SW480 (cell line): Measurements from ENCODE around the gene INPP5F.
"Not testable (repeated sequence)": the region's sequence is repeated elsewhere in the genome, so short reads cannot be mapped to it uniquely, and the experiment has no call there.

Experiments used
- DNase-seq: peaks from one replicate; pipeline ENCODE4 v3.0.0-alpha.2; 2016; ENCODE audit warnings: low spot score

INPP5F gene

DNA sequence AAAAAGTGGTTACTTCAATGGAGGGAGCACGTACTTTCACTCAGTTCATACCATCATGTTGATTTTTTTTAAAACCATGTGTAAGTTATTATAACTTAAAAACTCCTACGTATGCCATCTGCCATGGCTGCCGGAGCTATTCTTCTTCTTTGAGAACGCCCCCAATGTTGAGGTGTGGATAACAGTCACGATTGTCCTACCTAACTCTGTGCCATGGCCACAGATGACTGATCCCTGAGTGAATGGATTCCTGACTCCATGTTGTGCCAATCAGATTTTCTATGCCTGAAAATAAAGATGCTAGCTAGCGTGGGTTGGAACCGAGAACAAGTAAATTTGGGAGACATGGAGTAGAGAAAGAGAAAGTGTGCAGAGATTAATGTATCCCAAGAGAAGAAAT, 141.5 kb downstream of the INPP5F start:
- DNase-seq = no peak

DNA sequence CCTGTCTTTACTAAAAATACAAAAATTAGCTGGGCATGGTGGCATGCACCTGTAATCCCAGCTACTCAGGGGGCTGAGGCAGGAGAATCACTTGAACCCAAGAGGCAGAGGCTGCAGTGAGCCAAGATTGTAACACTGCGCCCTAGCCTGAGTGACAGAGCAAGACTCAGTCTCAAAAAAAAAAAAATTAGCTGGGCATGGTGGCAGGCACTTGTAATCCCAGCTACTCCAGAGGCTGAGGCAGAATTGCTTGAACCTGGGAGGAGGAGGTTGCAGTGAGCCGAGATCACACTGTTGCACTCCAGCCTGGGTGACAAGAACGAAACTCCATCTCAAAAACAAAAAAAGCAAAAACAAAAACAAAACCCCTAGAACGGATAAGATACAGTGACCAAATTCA, 143.5 kb downstream of the INPP5F start:
- not testable (repeated sequence) for DNase-seq

DNA sequence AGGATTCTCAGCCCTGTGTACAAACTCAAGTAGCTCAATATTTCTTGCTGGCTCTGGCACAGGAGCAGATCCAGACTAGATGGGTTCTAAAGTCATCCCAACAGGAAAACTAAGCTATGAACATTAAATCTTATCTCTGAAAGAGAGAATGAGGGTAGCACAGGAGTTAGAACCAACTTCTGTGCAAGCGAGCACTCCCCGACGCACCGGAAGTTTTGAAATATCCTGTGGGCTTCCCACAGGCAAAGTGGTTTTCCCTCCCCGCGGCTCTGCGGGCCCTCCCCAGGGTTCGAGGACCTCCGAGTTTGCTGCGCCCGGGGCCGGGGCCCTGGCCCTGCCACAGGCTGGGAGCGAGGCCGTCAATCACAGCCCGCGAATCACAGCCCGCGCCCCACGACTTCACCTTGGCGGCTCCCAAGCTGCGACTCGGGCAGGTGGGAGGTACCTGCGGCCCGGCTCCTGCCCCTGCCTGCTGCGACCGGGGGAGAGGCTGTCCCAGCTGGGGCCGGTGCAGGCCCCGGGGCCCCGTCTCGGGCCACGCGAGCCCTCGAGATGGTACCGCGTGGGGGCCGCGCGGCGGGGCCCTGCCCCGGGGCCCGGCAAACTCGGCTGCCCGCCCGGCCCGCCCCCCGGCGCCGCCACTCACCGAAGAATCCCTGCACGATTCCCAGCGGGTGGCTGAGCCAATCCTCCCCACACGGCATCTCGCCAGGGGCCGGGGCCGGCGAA, 146.2 kb downstream of the INPP5F start:
- DNase-seq = peak; percentile 37

DNA sequence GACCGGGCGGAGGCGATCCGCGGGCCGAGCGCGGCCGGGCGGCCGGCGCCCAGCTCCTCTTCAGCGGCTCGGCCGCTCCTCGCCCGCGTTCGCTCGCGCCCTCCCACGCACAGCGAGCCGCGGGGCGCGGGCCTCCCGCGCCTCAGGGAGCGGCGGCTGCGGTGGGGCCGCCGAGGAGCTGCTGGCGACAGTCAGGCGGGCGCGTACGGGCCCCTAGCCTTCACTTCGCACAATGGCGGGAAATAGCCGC, 146.7 kb downstream of the INPP5F start, which contains the start of gene MCMBP:
Gene MCMBP (minus strand): TSS at position 234 of the 250 bp plus-strand sequence. CDS start 259 bp downstream, outside the sequence.
- DNase-seq = no peak

DNA sequence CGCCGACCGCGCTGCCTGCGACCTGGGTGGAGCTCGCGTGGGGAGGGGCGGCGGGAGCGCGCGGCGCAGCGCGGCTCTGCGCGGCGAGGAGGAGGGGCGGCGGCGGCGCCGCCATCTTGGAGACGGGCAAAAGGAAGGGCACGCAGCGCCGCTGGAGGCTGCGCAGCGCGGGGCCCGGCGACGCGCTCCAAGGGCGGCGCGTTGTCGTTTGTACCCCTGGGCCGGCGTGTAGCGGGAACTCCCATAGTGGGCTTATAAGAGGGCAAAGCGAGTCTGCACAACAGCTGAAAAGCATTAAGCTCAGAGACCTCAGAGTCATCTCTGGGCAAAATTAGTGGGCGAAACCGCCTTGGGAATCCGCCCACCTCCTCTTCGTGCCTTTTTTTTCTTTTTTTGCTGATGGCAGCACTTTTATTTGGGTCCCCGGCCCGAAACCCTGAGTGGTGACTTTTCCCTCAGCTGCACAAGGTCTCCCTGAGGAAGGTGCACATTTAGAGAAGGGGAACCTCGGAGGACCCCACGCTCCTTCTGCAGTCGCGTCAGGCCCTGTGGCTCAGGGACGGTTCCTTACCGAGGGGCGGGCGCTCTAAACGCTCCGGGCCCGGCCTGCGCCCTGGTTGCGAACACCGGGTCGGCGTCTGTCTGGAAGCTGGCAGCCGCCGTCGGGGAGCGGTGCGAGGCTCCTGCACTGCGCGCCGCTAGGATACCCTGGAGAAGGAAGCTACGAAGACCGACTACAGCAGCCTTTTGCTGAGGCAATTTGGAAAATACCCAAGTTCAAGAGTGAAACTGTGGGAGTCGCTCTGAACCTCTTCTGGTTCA, 147.2 kb downstream of the INPP5F start:
- peak; percentile 80 for DNase-seq

DNA sequence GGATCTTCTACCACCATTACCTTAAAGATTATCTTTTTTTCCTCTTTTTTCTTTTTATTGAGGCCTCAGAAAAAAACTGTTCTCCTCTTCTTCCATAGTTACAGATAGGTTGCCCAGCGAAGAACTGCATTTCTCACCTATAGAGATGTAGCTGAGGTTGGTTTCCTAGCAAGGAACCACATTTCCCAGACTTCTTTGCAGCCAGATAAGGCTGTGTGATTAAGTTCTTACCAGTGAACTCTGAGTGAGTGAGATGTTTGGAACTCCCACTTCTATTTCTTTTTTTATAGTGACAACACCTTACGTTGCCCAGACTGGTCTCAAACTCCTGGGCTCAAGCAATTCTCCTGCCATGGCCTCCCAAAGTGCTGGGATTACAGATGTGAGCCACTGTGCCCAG, 152.7 kb downstream of the INPP5F start:
- DNase-seq = no peak
